TTC549 (cell line): ENCODE data around the gene DAP.
"Not testable (repeated sequence)": the region's sequence is repeated elsewhere in the genome, so short reads cannot be mapped to it uniquely, and the experiment has no call there.

Source experiments
- FAIRE-seq: peaks from 2 replicates; lab custom pipeline; 2012; peaks lifted over from hg19 to GRCh38; lab: Jason Lieb, UNC

Gene DAP

GRCh38 chr5:10671041-10672008 is 89.7 kb downstream of the DAP start:
- FAIRE-seq, result no peak

DNA sequence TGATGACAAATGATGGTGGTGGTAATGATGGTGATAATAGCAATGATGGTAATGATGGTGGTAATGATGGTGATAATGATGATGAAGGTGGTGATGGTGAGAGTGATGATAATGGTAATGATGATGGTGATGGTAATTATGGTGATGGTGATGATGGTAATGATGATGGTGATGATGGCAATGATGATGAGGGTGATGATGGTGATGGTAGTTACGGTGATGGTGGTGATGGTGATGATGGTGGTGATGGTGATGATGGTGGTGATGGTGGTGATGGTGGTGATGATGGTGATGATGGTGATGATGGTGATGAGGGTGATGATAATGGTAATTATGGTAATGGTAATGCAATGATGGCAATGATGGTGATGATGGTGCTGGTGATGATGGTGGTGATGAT is 91.1 kb downstream of the DAP start:
- no peak for FAIRE-seq

- FAIRE-seq, result no peak
These were observed 92.3 kb downstream of the DAP start for GRCh38 chr5:10668697-10669096.

DNA sequence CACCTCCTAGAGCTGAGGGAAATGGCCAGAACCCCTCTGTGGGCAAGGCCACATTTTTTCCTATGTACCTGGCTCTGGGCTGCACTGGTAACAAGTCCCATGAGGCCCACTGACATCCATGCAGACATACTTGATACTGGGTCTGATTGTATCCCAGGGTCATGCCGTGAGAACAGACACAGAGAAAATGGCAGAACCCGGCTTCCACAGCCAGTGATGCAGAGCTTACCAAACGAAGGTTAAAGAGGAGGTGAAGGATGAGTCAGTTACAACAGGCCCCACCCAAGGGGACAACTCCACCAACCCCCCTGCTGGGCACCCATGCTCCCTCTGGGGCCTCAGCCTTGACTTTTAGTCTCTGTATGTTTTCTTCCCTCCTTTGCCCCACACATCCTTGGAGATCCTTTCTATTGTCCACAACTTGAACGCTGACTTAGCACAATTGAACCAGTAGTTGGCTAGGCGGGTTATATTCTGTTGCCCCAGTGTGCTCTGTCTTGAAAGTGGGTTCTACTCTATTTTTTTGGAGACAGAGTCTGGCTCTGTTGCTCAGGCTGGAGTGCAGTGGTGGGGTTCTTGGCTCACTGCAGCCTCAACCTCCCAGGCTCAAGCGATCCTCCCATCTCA is 93.5 kb downstream of the DAP start:
- no peak for FAIRE-seq

GRCh38 chr5:10666531-10667299 is 94.3 kb downstream of the DAP start:
- FAIRE-seq, result no peak

GRCh38 chr5:10665799-10666198 is 95.2 kb downstream of the DAP start:
- FAIRE-seq, result no peak

- FAIRE-seq, result not testable (repeated sequence)
These were observed 96.8 kb downstream of the DAP start for GRCh38 chr5:10664180-10664769.

- FAIRE-seq, result no peak
These were observed 97.4 kb downstream of the DAP start for GRCh38 chr5:10663489-10664179.

- no peak for FAIRE-seq
These were observed 98.2 kb downstream of the DAP start for GRCh38 chr5:10662661-10663488.

- no peak for FAIRE-seq
These were observed 99.0 kb downstream of the DAP start for GRCh38 chr5:10662083-10662482.

DNA sequence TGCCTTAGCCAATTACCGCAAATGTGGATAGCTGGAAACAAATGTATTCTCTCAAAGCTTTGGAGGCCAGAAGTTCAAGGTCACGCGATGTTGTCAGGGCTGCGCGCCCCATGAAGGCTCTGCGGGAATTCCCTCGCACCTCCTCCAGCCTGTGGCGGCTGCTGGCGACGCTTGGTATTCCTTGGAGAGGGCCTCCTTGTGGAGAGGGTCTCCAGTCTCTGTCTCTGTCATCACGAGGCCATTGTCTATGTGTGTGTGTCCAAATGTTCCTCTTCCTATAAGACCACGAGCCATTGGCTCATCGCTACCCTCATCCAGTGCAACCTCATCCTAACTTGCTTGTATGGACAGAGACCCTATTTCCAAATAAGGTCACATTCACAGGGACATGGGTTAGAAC is 99.6 kb downstream of the DAP start:
- no peak for FAIRE-seq

DNA sequence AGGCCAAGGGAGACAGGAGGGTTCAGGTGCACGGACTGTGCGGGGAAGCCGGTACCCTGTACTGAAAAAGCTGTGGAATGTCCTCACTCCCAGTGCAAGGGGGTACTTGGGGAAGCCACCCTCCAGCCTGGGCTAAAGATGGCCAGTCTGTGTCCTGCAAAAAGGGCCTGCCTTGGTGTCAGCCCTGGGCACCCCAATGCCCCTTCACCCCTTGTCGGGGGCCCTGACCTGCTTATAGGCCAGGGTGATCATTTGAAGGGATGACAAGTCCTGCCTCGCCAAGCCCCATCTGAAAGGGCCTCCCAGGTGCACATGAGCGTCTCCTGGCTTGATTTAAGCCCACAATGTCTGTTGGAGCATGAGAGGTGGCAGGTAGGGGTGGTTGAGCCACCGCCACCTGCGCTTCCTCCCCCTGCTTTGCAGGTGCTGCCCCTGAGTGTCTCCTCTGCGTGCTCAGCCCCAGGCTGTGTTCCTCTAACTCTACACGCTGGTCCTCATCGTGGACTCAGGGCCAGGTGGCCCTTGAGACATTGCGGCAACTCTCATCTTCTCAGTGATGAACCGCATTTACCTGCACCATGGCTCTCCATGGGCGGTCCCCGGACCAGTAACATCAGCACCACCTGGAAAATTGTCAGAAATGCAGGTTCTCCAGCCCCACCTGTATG is 100.2 kb downstream of the DAP start:
- FAIRE-seq, result no peak

- no peak for FAIRE-seq
These were observed 100.9 kb downstream of the DAP start for GRCh38 chr5:10660135-10660534.

DNA sequence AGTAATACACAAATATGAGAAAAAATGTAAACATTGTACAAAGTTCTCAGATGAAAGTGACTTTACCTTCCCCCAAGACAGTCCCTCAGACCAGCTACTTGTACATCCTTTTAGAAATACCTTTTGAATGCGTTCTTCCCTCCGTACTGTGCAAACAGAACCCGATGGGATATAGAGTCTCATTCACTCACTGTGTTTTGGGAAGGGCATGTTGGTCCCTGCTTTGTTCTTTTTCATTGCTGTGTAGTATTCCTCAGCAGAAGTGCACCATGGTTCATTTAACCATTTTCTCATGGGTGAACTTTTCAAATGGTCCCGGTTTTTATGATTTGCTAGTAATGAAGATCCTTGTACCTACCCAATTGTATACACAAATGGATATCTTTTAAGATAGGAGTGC is 102.8 kb downstream of the DAP start:
- no peak for FAIRE-seq

GRCh38 chr5:10655972-10656830 is 104.8 kb downstream of the DAP start:
- no peak for FAIRE-seq

DNA sequence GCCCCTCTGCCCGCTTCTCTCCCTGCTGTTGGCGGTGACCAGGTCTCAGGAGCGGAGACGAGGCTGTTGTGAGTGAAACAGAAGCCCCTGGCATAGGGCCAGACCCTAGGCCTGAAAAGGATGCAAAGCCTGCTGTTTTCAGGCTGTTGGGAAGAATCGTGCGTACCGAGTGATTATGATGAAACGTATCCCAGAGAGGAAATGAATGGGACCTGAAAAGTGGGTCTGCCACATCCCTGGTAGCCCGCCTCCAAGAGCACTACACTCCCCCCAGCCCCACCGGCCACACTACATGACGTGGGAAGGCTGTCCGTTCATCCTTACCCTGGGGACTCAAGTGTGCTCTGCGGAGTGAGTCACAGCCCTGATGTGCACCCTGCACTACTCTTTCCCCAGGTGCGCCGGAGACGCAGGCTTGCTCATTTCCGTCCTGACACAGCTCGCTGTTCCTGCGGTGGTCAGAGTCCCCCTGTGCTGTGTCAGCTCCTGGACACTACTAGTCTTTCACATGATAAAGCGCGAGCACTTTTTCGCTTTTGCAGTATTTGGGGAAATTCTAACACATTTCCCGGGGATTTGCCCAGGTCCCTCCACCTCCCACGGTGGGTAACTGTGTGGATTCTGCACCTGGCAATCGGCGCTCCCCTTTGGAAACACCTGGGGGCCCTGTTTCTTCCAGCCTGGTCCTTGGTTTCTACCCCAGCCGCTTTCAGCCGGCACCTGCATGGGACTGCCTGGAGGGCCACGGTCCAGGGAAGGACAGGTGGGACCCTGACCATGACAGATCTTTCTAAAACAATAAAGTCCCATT is 105.7 kb downstream of the DAP start:
- no peak for FAIRE-seq

- FAIRE-seq, result no peak
These were observed 106.5 kb downstream of the DAP start for GRCh38 chr5:10654566-10654965.

- FAIRE-seq, result no peak
These were observed 107.2 kb downstream of the DAP start for GRCh38 chr5:10653751-10654400.
